Loucy (cell line): ENCODE measurements around the gene C20orf204.

Source experiments
- H2AFZ ChIP-seq: fragments of 200-600 bp; sonication (generic); 2 replicates; pipeline ENCODE4 v1.6.0; 2016; ENCODE audit warnings: antibody characterized with exemption, mild to moderate bottlenecking, low read length, moderate library complexity
- H3F3A ChIP-seq: fragments of 200-600 bp; 2 replicates; pipeline ENCODE4 v1.6.0; 2016; ENCODE audit warnings: antibody characterized with exemption, low read depth, mild to moderate bottlenecking
- H3K27me3 ChIP-seq: fragments of 200-600 bp; sonication (generic); 2 replicates; pipeline ENCODE4 v1.6.1; 2014; ENCODE audit warnings: low read length, mild to moderate bottlenecking; ENCODE audit not compliant: insufficient read depth, poor library complexity, severe bottlenecking
- H3K36me3 ChIP-seq: fragments of 200-600 bp; sonication (generic); 2 replicates; pipeline ENCODE4 v1.6.1; 2016; ENCODE audit warnings: low read length; ENCODE audit not compliant: insufficient read depth
- H3K4me1 ChIP-seq: fragments of 200-600 bp; sonication (generic); 2 replicates; pipeline ENCODE4 v1.5.1; 2014; ENCODE audit warnings: low read length, mild to moderate bottlenecking; ENCODE audit not compliant: insufficient read depth, poor library complexity, severe bottlenecking
- H3K4me2 ChIP-seq: fragments of 200-600 bp; sonication (generic); 2 replicates; pipeline ENCODE4 v1.6.0; 2014; ENCODE audit warnings: antibody characterized with exemption, low read length, low read depth, mild to moderate bottlenecking; ENCODE audit not compliant: poor library complexity, severe bottlenecking
- H3K4me3 ChIP-seq: fragments of 200-600 bp; sonication (generic); 2 replicates; pipeline ENCODE4 v1.5.1; 2014; ENCODE audit warnings: low read length, mild to moderate bottlenecking, mixed read lengths; ENCODE audit not compliant: poor library complexity, severe bottlenecking
- H3K79me2 ChIP-seq: fragments of 200-600 bp; sonication (generic); 2 replicates; pipeline ENCODE4 v1.6.1; 2014; ENCODE audit warnings: low read length; ENCODE audit not compliant: insufficient read depth
- H3K9ac ChIP-seq: fragments of 200-600 bp; sonication (generic); 2 replicates; pipeline ENCODE4 v1.6.0; 2014; ENCODE audit warnings: mild to moderate bottlenecking, low read depth, low read length, moderate library complexity; ENCODE audit not compliant: poor library complexity, severe bottlenecking
- H3K9me2 ChIP-seq: fragments of 200-600 bp; sonication (generic); replicated peaks from 2 replicates; pipeline ENCODE4 v1.6.1; 2016; ENCODE audit warnings: low read depth, low read length, mixed read lengths
- H3K9me3 ChIP-seq: fragments of 200-600 bp; sonication (generic); 2 replicates; pipeline ENCODE4 v1.6.1; 2014; ENCODE audit warnings: mild to moderate bottlenecking, antibody characterized with exemption, low read length, low read depth; ENCODE audit not compliant: insufficient read depth
- H4K20me1 ChIP-seq: fragments of 200-600 bp; sonication (generic); 2 replicates; pipeline ENCODE4 v1.6.0; 2014; ENCODE audit warnings: antibody characterized with exemption, low read length, mild to moderate bottlenecking; ENCODE audit not compliant: insufficient read depth, poor library complexity, severe bottlenecking
- EZH2phosphoT487 ChIP-seq: fragments of 200-600 bp; IDR thresholded peaks from 2 replicates; pipeline ENCODE4 v1.6.1; 2018; ENCODE audit warnings: antibody characterized with exemption, mild to moderate bottlenecking, moderate library complexity, borderline replicate concordance
- TF ChIP-seq, protein P1 (sequence below): fragments of 200-600 bp; sonication (generic); conservative IDR thresholded peaks from 2 replicates; pipeline ENCODE4 v1.5.1; 2014; ENCODE audit warnings: mild to moderate bottlenecking, antibody characterized with exemption, low read length

The C20orf204 gene

DNA sequence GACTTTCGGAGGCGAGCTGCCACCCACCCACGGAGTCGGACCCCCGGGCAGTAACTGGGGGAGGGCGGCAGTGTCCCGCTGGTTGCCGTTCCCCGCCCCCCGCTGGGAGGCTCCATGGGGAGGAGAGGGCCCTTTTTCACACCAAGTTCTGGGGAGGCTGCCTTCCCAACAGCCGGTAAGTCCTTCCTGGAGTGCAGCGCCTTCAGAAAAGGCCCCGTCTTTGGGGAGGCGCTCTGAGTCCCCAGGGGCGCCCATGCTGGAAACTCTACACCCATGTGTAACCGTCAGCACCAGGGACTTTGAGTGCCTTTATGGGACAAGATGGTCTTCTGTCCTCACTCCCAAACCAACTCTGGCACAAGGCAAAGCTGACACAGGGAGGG lies 13.9 kb downstream of the C20orf204 start:
- Histone ChIP-seq H3K4me2 (no peak overlapping the region), H3K9ac (no peak overlapping the region), H3K9me3 (no peaks in the 10 kb centered on the region), H3K36me3 (no peaks in the 10 kb centered on the region), H3K27me3 (no peaks in the 10 kb centered on the region), H3F3A (no peaks in the 10 kb centered on the region), H3K4me3 (no peak overlapping the region), H3K4me1 (peaks cover 12% of the 10 kb centered on the region), H3K9me2 (no peaks in the 10 kb centered on the region), H3K79me2 (no peaks in the 10 kb centered on the region), H2AFZ (no peak overlapping the region), H4K20me1 (no peaks in the 10 kb centered on the region)
- no peak for TF ChIP-seq EZH2phosphoT487
- TF ChIP-seq, protein P1, sequence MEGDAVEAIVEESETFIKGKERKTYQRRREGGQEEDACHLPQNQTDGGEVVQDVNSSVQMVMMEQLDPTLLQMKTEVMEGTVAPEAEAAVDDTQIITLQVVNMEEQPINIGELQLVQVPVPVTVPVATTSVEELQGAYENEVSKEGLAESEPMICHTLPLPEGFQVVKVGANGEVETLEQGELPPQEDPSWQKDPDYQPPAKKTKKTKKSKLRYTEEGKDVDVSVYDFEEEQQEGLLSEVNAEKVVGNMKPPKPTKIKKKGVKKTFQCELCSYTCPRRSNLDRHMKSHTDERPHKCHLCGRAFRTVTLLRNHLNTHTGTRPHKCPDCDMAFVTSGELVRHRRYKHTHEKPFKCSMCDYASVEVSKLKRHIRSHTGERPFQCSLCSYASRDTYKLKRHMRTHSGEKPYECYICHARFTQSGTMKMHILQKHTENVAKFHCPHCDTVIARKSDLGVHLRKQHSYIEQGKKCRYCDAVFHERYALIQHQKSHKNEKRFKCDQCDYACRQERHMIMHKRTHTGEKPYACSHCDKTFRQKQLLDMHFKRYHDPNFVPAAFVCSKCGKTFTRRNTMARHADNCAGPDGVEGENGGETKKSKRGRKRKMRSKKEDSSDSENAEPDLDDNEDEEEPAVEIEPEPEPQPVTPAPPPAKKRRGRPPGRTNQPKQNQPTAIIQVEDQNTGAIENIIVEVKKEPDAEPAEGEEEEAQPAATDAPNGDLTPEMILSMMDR = no peak

DNA sequence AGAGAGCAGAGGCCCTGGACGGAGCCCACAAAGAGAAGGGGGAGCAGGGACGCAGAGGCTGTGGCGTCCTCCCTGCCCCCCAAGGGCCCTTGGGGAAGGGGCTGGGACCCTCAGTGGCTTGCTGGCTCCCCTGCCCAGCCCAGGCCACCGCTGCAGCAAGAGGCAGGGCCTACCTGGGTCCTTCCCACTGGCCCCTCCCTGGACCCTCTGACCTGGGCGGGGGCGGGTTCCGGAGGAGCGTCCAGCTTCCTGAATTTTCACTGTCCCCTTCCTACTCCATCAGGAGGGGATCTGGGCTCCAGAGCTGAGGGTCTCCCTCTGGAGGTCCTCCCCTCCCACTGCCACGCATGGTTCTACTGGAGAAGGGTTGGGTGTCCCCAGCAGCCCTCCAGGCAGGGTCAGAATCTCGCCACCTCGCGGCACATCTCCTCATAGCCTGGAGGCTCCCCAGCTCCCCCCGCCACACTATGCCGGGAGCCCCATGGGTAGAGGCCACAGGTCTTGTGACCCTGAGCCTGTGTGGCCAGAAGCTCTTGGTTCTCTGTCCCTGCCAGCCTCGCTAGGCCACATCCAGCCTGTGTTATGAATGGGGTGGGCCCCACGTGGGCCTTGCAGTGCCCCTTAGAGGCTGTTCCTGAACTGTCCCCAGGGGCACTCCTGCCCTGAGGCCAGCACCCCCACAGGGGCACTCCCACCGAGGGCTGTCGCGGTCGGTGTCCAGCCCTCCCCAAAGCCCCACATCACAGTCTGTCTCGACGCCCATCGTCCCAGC lies 14.5 kb downstream of the C20orf204 start:
- Histone ChIP-seq H3K4me2 (no peak overlapping the region), H3K9me2 (no peaks in the 10 kb centered on the region), H3K9ac (no peak overlapping the region), H2AFZ (no peak overlapping the region), H3K4me1 (peaks cover 12% of the 10 kb centered on the region), H3K79me2 (no peaks in the 10 kb centered on the region), H3K36me3 (no peaks in the 10 kb centered on the region), H4K20me1 (no peaks in the 10 kb centered on the region), H3F3A (no peaks in the 10 kb centered on the region), H3K4me3 (no peak overlapping the region), H3K9me3 (no peaks in the 10 kb centered on the region), H3K27me3 (no peaks in the 10 kb centered on the region)
- TF ChIP-seq EZH2phosphoT487 = no peak
- TF ChIP-seq, protein P1 = no peak

DNA sequence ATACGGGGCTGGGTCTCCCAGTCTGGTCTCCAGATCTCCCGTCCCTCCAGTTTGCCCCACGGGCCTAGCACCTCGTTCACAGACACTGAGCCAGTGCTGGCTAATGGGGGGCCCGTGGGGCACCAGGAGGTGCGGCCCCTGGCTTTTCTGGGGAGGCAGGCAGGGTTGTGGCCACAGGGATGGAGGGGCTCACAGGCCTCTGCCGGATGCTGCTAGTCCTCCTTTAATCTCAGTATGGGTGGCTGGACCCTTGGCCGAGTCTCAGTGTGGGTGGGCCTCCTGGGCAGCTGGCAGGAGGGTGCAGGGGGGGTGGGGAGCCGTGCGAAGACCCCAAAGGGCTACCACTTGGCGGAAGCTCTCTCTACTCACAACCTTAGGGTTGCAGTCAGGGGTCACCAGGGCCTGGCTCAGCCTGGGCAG lies 15.1 kb downstream of the C20orf204 start:
- Histone ChIP-seq H3K36me3 (no peaks in the 10 kb centered on the region), H3K4me1 (peaks cover 12% of the 10 kb centered on the region), H3K27me3 (no peaks in the 10 kb centered on the region), H3K79me2 (no peaks in the 10 kb centered on the region), H3F3A (no peaks in the 10 kb centered on the region), H3K9me2 (no peaks in the 10 kb centered on the region), H3K4me2 (no peak overlapping the region), H2AFZ (no peak overlapping the region), H3K4me3 (no peak overlapping the region), H3K9ac (no peak overlapping the region), H4K20me1 (no peaks in the 10 kb centered on the region), H3K9me3 (no peaks in the 10 kb centered on the region)
- TF ChIP-seq EZH2phosphoT487 = no peak
- TF ChIP-seq, protein P1 = no peak
